Aorta (tissue), 5 donors: ENCODE measurements around the gene PHACTR4. TPM values are rescaled to one million over a fixed set of nuclear protein-coding genes. Genes with fewer than 3 reads are reported as not detected.
"Not testable (repeated sequence)": the region's sequence is repeated elsewhere in the genome, so short reads cannot be mapped to it uniquely, and the experiment has no call there.

Experiments
- ATAC-seq: fragments of 200-7000 bp; cut with Tn5 transposase; one replicate; pipeline ENCODE4 v1.9.1; 2022; ENCODE audit warnings: moderate library complexity; ENCODE audit not compliant: low FRiP score
- DNase-seq, 2 donors: peaks; one replicate each; pipeline ENCODE4 v3.0.0-alpha.2; 2020
- H3K27ac ChIP-seq, 2 donors: one replicate each; pipeline ENCODE4 v1.5.1; 2013; ENCODE audit warnings: low read length in 2 of 2, mild to moderate bottlenecking in 2 of 2, moderate library complexity in 2 of 2, control low read depth in 1 of 2, inconsistent platforms in 1 of 2, low read depth in 1 of 2
- H3K27me3 ChIP-seq, 2 donors: one replicate each; pipeline ENCODE4 v1.6.1; 2013; ENCODE audit warnings: control low read depth in 1 of 2, low read length in 1 of 2, mild to moderate bottlenecking in 1 of 2, moderate library complexity in 1 of 2; ENCODE audit not compliant: insufficient read depth in 2 of 2, control insufficient read depth in 1 of 2
- H3K36me3 ChIP-seq, 2 donors: one replicate each; pipeline ENCODE4 v1.6.1; 2013; ENCODE audit warnings: control low read depth in 1 of 2, low read length in 1 of 2, mild to moderate bottlenecking in 1 of 2; ENCODE audit not compliant: insufficient read depth in 2 of 2, control insufficient read depth in 1 of 2
- H3K4me1 ChIP-seq, 2 donors: one replicate each; pipeline ENCODE4 v1.6.1; 2013; ENCODE audit warnings: low read length in 2 of 2, control low read depth in 1 of 2, mild to moderate bottlenecking in 1 of 2, moderate library complexity in 1 of 2; ENCODE audit not compliant: insufficient read depth in 2 of 2, control insufficient read depth in 1 of 2
- H3K4me3 ChIP-seq, 2 donors: one replicate each; pipeline ENCODE4 v1.5.1; 2013; ENCODE audit warnings: low read length in 2 of 2, control low read depth in 1 of 2, mild to moderate bottlenecking in 1 of 2
- H3K9me3 ChIP-seq: one replicate; pipeline ENCODE4 v1.6.1; 2013; ENCODE audit warnings: mild to moderate bottlenecking, low read length; ENCODE audit not compliant: control insufficient read depth
- WGBS, 2 donors: extraction: QIAGEN DNeasy Blood & Tissue Kit; methylation state at CpG; one replicate each; pipeline ENCODE4 v1.1.7; 2013; 5-methylcytosine and 5-hydroxymethylcytosine counted together
- intact Hi-C, 2 donors: fragments of 100-400 bp; cut with DNase I; formaldehyde crosslinking; loops; one replicate each; pipeline versions ENCODE4 v1.14.2 to v1.15.0; 2022
- polyA plus RNA-seq, 2 donors: library from polyadenylated mRNA; stranded (reverse); fragments of 200-250 nt; gene quantifications; one replicate each; pipeline ENCODE4 v1.2.3, GENCODE V29; 2013
- total RNA-seq, 2 donors: library from RNA; stranded (reverse); fragmentation: NEBNext Ultra II Directional; extraction: Animal tissue kit (Norgen Biotek cat#: 25700); gene quantifications; one replicate each; pipeline ENCODE4 v1.2.1, GENCODE V29; 2021
- donor health status: healthy with polysubstance abuse.
- donor health status: Bipolar disorder and iron deficiency.
- donor health status: DM: no; HTN: no; CAD: no.
- donor health status: DM: no; HTN: no; CAD: no.
- donor health status: DM: yes; HTN: yes; CAD: no.

The PHACTR4 gene
- total and polyA plus RNA-seq, 4 donors: 11.3 to 38.9 (median 26.3) TPM

DNA sequence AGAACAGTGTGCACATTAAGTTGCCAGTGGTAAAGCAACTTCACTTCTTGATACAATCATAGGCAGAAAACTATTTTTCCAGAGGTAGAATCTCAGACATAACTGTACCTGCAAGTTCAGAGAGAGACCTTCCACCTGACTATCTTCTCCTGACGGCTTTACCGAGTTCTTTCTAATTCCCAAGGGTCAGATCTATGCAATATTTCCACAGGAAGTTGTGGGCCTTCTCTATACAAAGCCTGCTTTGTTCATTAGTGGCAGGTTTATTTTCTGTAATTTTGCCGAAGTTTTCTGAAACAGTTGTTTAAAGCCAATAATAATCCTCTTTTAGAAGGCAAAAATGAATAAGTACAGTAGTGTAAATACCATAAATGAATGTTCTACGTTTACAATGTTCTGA lies 78.1 kb downstream of the PHACTR4 start:
- Histone ChIP-seq H3K4me1 (peaks cover 0 to 2% of the 10 kb centered on the region in 2 donors), H3K27ac (no peak overlapping the region), H3K27me3 (no peaks in the 10 kb centered on the region), H3K4me3 (no peak overlapping the region), H3K36me3 (no peaks in the 10 kb centered on the region), H3K9me3 (no peaks in the 10 kb centered on the region)
- no peak for DNase-seq
- ATAC-seq: no peak
- WGBS, 2 donors: 60 to 65% methylated on average over 4 of the region's 4 CpGs
- intact Hi-C loops: no loop called here

DNA sequence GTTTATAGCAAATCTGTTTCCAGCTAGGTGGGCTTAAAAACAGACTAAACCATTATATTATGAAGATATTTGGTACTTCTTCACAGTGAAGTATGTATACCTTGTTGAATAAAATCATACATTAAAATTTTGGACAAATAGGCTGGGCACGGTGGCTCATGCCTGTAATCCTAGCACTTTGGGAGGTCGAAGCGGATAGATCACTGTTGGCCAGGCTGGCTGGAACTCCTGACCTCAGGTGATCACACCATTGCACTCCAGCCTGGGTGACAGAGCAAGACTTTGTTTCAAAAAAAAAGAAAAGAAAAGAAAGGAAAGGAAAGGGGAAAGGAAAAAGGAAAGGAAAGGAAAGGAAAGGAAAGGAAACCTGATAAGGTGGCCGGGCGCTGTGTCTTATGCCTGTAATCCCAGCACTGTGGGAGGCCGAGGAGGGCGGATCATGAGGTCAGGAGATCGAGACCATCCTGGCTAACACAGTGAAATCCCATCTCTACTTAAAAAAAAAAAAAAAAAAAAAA lies 78.6 kb downstream of the PHACTR4 start:
- H3K27ac ChIP-seq, H3K9me3 ChIP-seq, ATAC-seq, H3K4me3 ChIP-seq, H3K36me3 ChIP-seq, H3K27me3 ChIP-seq, intact Hi-C loops, H3K4me1 ChIP-seq, DNase-seq: not testable (repeated sequence)
- 95 to 96% methylated on average over 7 to 8 of the region's 8 CpGs for WGBS, 2 donors

DNA sequence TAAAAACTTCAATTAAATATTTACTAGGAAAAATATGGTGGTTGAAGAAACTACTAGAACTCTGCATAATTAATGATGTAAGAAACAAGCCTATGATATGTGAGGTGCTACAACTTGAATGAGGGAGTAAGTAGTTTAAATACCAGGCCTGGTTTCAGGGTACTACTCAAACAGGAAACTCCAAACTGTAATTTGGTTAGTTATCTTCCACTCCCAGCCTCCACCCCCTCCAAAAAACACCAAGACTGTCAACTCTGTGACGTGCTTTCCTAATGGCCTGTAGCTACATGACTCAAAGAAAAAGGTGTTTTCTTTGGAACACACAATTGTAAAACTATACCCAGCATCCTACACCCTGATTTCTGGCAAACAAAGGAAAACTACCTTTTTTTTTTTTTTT lies 80.4 kb downstream of the PHACTR4 start:
- no peaks in the 10 kb centered on the region for H3K36me3 ChIP-seq
- H3K9me3 ChIP-seq: no peaks in the 10 kb centered on the region
- no peak overlapping the region for H3K27ac ChIP-seq
- peaks cover 0 to 2% of the 10 kb centered on the region in 2 donors for H3K4me1 ChIP-seq
- H3K27me3 ChIP-seq: no peaks in the 10 kb centered on the region
- intact Hi-C loops: no loop called here
- WGBS, 2 donors: 5 to 9% methylated on average over 1 of the region's 1 CpG
- DNase-seq: no peak
- ATAC-seq: no peak
- H3K4me3 ChIP-seq: no peak overlapping the region

DNA sequence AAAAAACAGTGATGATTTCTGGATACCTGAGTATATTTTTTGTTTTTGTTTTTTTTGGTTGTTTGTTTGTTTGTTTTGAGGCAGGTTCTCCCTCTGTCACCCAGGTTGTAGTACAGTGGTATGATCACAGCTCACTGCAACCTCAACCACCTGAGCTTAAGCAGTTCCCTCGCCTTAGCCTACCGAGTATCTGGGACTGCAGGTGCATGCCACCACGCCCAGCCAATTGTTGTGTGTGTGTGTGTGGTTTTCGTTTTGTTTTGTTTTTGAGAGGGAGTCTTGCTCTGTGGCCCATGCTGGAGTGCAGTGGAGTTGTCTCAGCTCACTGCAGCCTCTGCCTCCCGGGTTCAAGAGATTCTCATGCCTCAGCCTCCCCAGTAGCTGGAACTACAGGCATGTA lies 81.0 kb downstream of the PHACTR4 start:
- Histone ChIP-seq H3K4me1 (peaks cover 0 to 2% of the 10 kb centered on the region in 2 donors), H3K27me3 (no peaks in the 10 kb centered on the region), H3K9me3 (no peaks in the 10 kb centered on the region), H3K36me3 (no peaks in the 10 kb centered on the region), H3K4me3 (no peak overlapping the region), H3K27ac (no peak overlapping the region)
- 91 to 93% methylated on average over 5 of the region's 5 CpGs for WGBS, 2 donors
- ATAC-seq: no peak
- intact Hi-C loops: no loop called here
- no peak for DNase-seq

DNA sequence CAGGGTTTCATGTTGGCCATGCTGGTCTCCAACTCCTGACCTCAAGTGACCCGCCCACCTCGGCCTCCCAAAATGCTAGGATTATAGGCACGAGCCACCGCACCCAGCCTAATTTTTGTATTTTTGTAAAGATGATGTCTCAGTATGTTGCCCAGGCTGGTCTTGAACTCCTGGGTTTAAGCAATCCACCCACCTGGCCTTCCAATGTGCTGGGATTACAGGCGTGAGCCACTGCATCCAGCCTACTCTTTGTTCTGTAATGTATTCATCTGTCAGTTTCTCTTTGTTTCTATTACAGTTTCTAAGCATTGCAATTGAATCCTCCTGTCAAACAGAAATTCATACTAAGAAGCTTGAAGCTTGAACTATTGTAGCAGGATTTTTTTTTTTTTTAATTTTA lies 81.5 kb downstream of the PHACTR4 start:
- intact Hi-C loops: no loop called here
- WGBS, 2 donors: 93 to 97% methylated on average over 5 of the region's 5 CpGs
- DNase-seq (no peak), ATAC-seq (no peak)
- H3K36me3 ChIP-seq: no peaks in the 10 kb centered on the region
- no peak overlapping the region for H3K4me3 ChIP-seq
- no peaks in the 10 kb centered on the region for H3K9me3 ChIP-seq
- H3K4me1 ChIP-seq: peaks cover 0 to 5% of the 10 kb centered on the region in 2 donors
- no peaks in the 10 kb centered on the region for H3K27me3 ChIP-seq
- no peak overlapping the region for H3K27ac ChIP-seq

DNA sequence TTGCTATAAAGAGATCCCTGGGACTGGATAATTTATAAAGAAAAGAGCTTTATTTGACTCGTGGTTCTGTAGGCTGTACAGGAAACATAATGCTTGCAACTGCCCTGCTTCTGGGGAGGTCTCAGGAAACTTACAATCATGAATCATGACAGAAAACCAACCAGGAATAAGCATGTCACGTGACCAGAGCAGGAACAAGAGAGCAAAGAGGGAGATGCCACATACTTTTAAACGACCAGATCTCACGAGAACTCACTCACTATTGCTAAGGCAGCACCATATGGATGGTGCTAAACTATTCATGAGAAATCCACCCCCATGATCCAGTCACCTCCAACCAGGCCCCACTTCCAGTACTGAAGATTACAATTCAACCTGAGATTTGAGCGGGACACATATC lies 86.5 kb downstream of the PHACTR4 start:
- intact Hi-C loops: no loop called here
- 54 to 55% methylated on average over 5 of the region's 5 CpGs for WGBS, 2 donors
- DNase-seq (no peak), ATAC-seq (no peak)
- H3K27me3 ChIP-seq: no peaks in the 10 kb centered on the region
- H3K9me3 ChIP-seq: no peaks in the 10 kb centered on the region
- H3K4me1 ChIP-seq: peaks cover 0 to 6% of the 10 kb centered on the region in 2 donors
- peaks cover 0 to 4% of the 10 kb centered on the region in 2 donors for H3K36me3 ChIP-seq
- no peak overlapping the region for H3K27ac ChIP-seq
- H3K4me3 ChIP-seq: no peak overlapping the region

DNA sequence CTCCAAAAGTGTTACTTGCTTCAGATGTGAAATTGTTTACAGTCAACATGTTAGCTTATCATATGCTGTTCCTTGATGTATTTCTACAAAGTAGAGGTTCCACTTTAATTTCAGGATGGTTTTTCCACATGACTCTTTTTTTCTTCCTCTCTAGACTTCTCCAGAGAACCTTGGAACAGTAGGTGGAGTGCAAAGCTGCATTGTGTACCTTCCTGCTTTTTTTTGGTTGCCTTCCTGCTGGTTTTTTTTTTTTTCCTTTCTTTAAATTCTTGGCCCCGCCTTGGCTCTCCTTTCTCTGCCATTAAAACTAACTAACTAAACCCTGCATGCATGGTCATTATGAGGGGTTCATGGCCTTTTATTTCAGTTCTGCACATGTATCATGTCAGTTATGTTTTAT lies 88.1 kb downstream of the PHACTR4 start:
- H3K4me3 ChIP-seq: no peak overlapping the region
- H3K9me3 ChIP-seq: no peaks in the 10 kb centered on the region
- ATAC-seq (no peak), DNase-seq (no peak)
- H3K27ac ChIP-seq: no peak overlapping the region
- intact Hi-C loops: no loop called here
- no peaks in the 10 kb centered on the region for H3K27me3 ChIP-seq
- WGBS, 2 donors: 92 to 100% methylated on average over 1 of the region's 1 CpG
- H3K4me1 ChIP-seq: peaks cover 0 to 6% of the 10 kb centered on the region in 2 donors
- peaks cover 0 to 5% of the 10 kb centered on the region in 2 donors for H3K36me3 ChIP-seq

DNA sequence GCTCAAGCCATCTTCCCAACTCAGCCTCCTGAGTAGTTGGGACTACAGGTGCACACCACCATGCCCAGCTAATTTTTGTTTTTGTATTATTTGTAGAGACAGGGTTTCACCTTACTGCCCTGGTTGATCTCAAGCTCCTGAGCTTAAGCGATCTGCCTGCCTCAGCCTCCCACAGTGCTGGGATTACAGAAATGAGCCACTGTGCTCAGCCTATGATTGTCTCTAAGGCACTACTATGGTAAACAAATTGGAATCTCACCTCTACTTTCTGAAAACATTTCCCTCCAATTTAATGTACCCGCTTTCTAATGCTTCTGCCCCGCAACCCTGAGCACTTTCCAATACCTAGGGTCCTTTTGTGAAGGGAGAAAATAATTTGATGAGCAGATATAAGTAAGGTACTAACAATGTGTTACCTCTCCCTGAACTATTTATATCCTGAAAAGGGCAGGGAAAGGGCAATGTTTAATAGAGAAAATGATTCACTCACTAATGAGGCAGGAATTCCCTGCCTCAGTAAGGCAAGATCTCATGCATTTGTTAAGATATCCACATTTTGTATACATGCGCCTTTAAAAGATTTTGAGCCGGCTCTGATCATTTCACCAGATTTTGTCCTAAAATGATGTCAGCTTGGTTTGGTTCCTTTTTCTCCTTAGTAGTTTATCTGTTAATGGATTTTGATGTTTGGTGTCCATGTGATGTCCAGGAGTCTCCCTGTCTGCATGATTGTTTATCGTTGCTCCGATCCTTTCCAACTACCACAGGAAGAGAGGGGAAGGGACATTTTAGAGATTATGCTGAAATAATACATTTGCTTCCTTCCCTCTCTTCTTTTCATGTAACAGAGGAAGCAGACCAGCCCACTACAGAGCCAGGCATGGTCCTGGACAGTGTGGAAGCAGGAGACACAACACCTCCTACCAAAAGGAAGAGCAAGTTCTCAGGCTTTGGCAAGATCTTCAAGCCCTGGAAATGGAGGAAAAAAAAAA lies 89.0 kb downstream of the PHACTR4 start:
- DNase-seq (no peak), ATAC-seq (no peak)
- intact Hi-C loops: no loop called here
- H3K4me3 ChIP-seq: no peak overlapping the region
- no peaks in the 10 kb centered on the region for H3K27me3 ChIP-seq
- no peaks in the 10 kb centered on the region for H3K9me3 ChIP-seq
- peaks cover 0 to 6% of the 10 kb centered on the region in 2 donors for H3K4me1 ChIP-seq
- no peak overlapping the region for H3K27ac ChIP-seq
- peaks cover 0 to 6% of the 10 kb centered on the region in 2 donors for H3K36me3 ChIP-seq
- 92 to 94% methylated on average over 7 of the region's 7 CpGs for WGBS, 2 donors
